Measurements from ENCODE around the gene KRTAP5-6.
"Not testable (repeated sequence)": the region's sequence is repeated elsewhere in the genome, so short reads cannot be mapped to it uniquely, and the experiment has no call there.

The KRTAP5-6 gene

DNA sequence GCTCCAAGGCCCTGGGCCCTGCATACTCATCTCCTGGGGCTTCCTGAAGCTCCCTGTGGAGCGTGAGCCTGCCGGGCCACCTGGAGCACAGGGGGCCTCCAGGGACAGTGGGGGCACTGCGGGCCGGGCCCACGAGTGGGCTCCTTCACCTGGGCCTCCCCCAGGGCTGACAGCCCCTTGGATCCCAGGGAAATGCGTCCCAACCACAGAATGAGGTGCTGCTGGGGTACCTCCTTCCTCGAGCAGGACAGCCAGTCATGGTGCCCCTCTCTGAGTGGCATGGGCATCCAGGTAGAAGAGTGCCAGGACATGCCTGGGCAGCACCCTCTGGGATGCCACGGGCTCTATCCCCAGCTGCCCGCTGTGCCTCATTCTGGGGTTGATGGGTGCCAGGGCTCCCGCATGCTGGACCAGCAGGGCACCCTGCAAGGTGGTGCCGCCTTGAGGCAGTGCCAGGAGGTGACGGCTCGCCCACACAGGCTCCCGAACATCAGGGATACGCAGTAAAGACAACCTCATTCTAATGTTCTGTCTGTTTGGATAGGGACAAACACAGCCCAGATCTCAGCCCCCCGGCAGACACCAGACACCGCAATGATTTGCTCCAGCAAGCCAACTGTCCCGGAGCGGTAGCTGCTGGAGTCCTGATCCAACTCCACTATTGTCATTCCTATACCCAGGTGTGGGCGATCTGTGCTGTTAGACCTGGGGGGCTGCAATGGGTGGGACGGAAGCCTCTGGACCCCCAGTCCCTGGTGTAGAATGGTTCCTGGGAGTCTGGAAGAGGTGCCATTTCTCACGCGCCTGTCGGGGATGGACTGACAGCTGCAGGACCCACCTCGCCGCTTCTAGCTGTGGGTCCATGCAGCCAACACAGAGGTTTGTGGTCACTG lies 41.6 kb upstream of the KRTAP5-6 start:
- TF ChIP-seq, protein P1, sequence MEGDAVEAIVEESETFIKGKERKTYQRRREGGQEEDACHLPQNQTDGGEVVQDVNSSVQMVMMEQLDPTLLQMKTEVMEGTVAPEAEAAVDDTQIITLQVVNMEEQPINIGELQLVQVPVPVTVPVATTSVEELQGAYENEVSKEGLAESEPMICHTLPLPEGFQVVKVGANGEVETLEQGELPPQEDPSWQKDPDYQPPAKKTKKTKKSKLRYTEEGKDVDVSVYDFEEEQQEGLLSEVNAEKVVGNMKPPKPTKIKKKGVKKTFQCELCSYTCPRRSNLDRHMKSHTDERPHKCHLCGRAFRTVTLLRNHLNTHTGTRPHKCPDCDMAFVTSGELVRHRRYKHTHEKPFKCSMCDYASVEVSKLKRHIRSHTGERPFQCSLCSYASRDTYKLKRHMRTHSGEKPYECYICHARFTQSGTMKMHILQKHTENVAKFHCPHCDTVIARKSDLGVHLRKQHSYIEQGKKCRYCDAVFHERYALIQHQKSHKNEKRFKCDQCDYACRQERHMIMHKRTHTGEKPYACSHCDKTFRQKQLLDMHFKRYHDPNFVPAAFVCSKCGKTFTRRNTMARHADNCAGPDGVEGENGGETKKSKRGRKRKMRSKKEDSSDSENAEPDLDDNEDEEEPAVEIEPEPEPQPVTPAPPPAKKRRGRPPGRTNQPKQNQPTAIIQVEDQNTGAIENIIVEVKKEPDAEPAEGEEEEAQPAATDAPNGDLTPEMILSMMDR (IDR thresholded peaks at IDR 0.05) = no peak
- H3K4me3 ChIP-seq = no peak overlapping the region
- no peak overlapping the region for H3K27ac ChIP-seq
- peak; percentile 50 for DNase-seq (ENCODE audit: low spot score)

DNA sequence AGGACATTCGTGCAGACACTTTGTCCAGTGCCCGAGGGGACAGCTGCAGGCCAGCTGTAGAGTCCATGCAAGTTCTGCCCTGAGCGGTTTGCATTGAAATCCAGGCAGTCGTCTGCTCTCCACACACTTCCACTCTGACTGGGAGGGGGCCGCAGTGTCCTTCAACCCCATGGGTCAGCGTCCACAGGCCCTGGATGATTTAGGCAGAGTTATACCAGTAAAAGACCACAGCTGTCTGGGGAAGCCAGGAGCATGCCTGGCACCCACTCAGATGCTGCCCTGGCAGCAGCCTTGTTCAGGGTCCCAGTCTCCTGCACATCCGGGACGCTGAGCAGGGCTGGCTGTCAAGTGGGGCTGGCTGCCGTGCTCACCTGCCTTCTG lies 40.9 kb upstream of the KRTAP5-6 start:
- Histone ChIP-seq H3K27ac (no peak overlapping the region), H3K4me3 (no peak overlapping the region)
- TF ChIP-seq, protein P1 (IDR thresholded peaks at IDR 0.05) = no peak
- no peak for DNase-seq (ENCODE audit: low spot score)

DNA sequence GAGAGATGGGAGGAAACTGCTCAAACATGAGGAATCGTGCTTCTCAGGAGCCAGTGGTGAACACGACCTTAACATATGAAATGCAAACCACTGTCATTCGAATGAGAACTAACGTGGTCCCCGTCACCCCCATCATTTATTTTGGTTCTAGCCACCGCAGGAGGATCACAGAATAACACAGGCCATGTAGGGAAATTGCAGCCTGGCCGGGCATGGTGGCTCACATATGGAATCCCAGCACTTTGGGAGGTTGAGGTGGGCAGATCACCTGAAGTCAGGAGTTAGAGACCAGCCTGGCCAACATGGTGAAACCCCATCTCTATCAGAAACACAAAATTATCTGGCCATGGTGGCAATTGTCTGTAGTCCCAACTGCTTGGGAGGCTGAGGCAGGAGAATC lies 40.3 kb upstream of the KRTAP5-6 start:
- Histone ChIP-seq H3K27ac (no peak overlapping the region), H3K4me3 (no peak overlapping the region)
- TF ChIP-seq, protein P1 (IDR thresholded peaks at IDR 0.05) = no peak
- DNase-seq (ENCODE audit: low spot score) = peak; percentile 47

DNA sequence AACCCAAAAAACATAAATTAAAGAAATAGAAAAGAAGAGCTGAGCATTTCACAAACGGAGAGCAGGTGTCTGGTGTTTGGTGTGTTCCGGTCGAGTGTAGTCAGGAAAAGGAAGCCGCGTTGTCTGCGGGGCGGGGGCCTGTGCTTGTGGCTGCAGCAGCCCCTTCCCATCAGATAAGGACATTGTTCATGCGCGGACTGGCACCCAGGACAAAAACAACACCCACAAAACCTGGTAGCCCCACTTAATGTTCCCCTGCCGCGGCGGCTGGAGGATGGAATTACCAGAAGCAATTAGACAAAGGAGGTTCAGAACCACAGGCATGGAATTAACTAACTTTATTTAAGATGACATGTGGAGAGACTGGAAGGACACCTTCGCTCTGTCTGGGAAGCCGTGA lies 37.5 kb upstream of the KRTAP5-6 start:
- TF ChIP-seq, protein P1 (IDR thresholded peaks at IDR 0.05) = no peak
- DNase-seq (ENCODE audit: low spot score) = peak; percentile 24
- Histone ChIP-seq H3K27ac (no peak overlapping the region), H3K4me3 (no peak overlapping the region)

DNA sequence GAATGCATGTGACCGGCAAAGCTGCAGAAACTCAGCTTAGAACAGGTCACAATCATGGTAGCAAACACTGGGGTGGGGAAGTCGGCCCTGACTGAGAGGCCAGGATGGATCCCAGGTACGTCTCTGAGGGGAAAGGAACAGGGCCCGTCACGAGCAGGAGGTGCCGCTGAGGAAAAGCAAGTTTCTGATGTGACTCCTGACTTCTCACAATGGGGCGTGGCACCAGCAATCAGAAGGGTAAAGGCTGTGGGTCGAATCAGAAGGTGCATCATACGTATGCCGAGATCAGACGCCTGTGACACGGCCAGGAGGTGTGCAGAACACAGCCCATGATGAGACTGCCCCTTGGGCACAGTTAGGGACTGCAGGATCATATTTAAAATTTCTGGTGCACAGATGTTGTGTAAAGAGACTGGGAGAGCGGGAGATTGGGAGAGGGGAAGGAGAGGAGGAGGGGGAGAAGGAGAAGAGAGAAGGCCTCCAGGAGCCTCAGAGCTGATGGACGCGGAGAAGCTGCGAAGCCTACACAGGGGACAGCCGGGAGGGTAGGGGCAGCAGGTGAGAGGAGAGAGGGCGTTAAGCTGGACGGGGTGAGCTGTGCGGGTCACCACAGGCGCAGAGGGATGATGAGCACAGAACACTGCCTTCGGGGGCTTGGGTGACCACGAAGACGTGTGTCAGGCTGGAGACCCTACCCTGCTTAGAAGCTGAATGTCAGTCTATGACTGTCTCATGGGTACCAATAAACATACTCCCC lies 36.7 kb upstream of the KRTAP5-6 start:
- H3K4me3 ChIP-seq = no peak overlapping the region
- DNase-seq (ENCODE audit: low spot score) = peak; percentile 14
- no peak overlapping the region for H3K27ac ChIP-seq
- TF ChIP-seq, protein P1 (IDR thresholded peaks at IDR 0.05) = no peak

DNA sequence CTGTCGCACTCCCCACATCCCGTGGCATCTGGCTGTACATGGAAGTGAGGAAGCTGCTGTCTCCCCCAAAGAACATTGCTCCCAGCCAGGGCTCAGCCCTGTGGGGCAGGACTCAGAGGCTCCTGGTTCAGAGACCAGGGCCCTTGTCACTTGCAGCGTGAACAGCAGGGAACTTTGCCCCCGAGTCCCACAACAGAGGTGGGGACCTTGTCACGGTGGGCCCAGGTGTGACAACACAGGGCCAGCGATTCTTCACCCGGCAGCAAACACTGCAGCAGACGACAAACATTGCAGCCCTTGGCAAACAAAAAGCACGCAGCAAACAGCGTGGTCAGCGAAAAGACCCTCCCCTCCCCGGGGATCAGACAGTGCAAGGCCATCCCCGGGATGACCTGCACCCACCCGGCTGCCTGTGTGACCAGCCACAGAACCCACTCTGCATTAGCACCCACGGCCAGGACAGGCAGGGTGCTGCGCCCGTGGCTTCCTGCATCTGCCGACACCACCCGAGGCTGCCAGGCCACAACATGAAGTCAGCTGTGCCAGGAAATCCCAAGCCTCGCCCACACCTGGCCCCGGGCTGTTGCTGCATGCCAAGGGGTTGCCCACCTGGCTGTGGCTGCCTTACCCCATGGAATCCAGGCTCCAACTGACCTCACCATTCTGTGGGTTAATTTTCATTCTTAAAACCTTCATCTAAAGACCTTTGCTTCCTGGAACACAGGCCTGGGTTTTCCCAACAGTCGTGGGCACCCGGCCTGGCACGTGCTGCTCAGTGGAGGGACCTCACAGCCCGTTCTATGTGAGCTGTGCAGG lies 35.3 kb upstream of the KRTAP5-6 start:
- not testable (repeated sequence) for H3K4me3 ChIP-seq, H3K27ac ChIP-seq
- peak; percentile 26 for DNase-seq (ENCODE audit: low spot score)

DNA sequence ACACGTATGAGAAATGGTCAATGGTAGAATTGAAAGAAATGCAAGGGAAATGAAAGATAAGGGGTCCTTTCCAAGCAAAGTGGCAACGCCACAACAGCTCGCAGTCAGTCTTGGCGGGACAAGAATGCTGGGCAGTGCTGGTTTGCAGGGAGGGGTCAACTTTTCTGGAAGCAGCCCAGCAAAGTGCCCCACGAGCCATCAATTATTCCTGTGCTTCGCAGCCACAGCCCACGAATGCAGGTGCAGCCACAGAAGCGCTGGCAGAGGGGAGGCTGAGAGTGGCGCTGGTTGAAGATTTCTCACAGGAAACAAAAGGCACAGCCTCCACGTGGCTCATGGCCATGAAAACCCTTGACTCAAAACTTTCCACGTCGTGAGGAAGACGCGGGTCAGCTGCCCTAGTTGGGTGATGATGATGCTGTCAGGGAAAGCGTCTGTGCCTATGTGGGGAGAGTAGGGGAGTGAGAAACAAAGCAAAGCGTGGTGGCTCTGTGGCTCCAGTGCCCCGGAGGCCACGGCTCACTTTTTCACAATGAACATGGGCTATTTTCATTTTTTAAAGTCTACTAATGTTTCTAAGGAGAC lies 34.2 kb upstream of the KRTAP5-6 start:
- not testable (repeated sequence) for H3K27ac ChIP-seq; H3K4me3 ChIP-seq; DNase-seq (ENCODE audit: low spot score)
